Neutrophil (primary cell): Measurements from ENCODE around the gene DDRGK1.

Experiments used
- H3K27ac ChIP-seq: fragments of 200-600 bp; sonication (generic); 2 replicates; pipeline ENCODE4 v1.5.1; 2016; ENCODE audit warnings: mild to moderate bottlenecking, moderate library complexity
- H3K27me3 ChIP-seq: fragments of 200-600 bp; sonication (generic); 2 replicates; pipeline ENCODE4 v1.6.0; 2016; ENCODE audit warnings: mild to moderate bottlenecking
- H3K36me3 ChIP-seq: fragments of 200-600 bp; sonication (generic); 2 replicates; pipeline ENCODE4 v1.5.1; 2017
- H3K4me1 ChIP-seq, 2 experiments: fragments of 200-600 bp in 1 of 2; sonication (generic) in 1 of 2; 1 replicate in 1 of 2; 2 replicates in 1 of 2; pipeline versions ENCODE4 v1.5.1 to v1.6.1; 2013 to 2016; ENCODE audit warnings: low read depth in 1 of 2, low read length in 1 of 2, mild to moderate bottlenecking in 1 of 2, moderate library complexity in 1 of 2; ENCODE audit not compliant: control insufficient read depth in 1 of 2, insufficient read depth in 1 of 2
- H3K4me3 ChIP-seq, 2 experiments: fragments of 200-600 bp in 1 of 2; sonication (generic) in 1 of 2; 1 replicate in 1 of 2; 2 replicates in 1 of 2; pipeline ENCODE4 v1.5.1; 2013 to 2016; ENCODE audit warnings: low read depth in 1 of 2, low read length in 1 of 2, mild to moderate bottlenecking in 1 of 2, moderate library complexity in 1 of 2
- H3K9me3 ChIP-seq: fragments of 200-600 bp; sonication (generic); 2 replicates; pipeline ENCODE4 v1.5.1; 2016
- CTCF ChIP-seq: fragments of 200-600 bp; sonication (generic); IDR thresholded peaks from 2 replicates; pipeline ENCODE4 v1.5.1; 2016; ENCODE audit warnings: antibody characterized with exemption

DDRGK1 gene

GRCh38 chr20:3238616-3239025, 34.1 kb upstream of the DDRGK1 start:
- Histone ChIP-seq H3K9me3 (no peaks in the 10 kb centered on the region), H3K36me3 (no peaks in the 10 kb centered on the region), H3K4me1 (peaks cover 17 to 24% of the 10 kb centered on the region in 2 experiments), H3K4me3 (peak overlapping the region; percentile 53 to 69), H3K27me3 (peaks cover 99% of the 10 kb centered on the region), H3K27ac (no peak overlapping the region)
- TF ChIP-seq CTCF: no peak

- Histone ChIP-seq H3K27ac (no peak overlapping the region), H3K4me3 (peak overlapping the region; percentile 53 to 69), H3K27me3 (peaks cover 93% of the 10 kb centered on the region), H3K36me3 (no peaks in the 10 kb centered on the region), H3K9me3 (no peaks in the 10 kb centered on the region), H3K4me1 (peaks cover 17 to 24% of the 10 kb centered on the region in 2 experiments)
- TF ChIP-seq CTCF: no peak
These were observed 33.6 kb upstream of the DDRGK1 start for GRCh38 chr20:3237958-3238615.

- Histone ChIP-seq H3K27ac (no peak overlapping the region), H3K36me3 (no peaks in the 10 kb centered on the region), H3K4me3 (no peak overlapping the region), H3K4me1 (peaks cover 17 to 24% of the 10 kb centered on the region in 2 experiments), H3K27me3 (peaks cover 85% of the 10 kb centered on the region), H3K9me3 (no peaks in the 10 kb centered on the region)
- TF ChIP-seq CTCF: no peak
These were observed 32.8 kb upstream of the DDRGK1 start for GRCh38 chr20:3237011-3237957.

- no peaks in the 10 kb centered on the region for H3K36me3 ChIP-seq
- no peak overlapping the region for H3K27ac ChIP-seq
- H3K9me3 ChIP-seq: no peaks in the 10 kb centered on the region
- peaks cover 70% of the 10 kb centered on the region for H3K27me3 ChIP-seq
- no peak overlapping the region for H3K4me3 ChIP-seq
- H3K4me1 ChIP-seq: peaks cover 17 to 24% of the 10 kb centered on the region in 2 experiments
- no peak for TF ChIP-seq CTCF
These were observed 31.3 kb upstream of the DDRGK1 start for GRCh38 chr20:3235666-3236324.

GRCh38 chr20:3233991-3234498, 29.6 kb upstream of the DDRGK1 start:
- H3K27ac ChIP-seq: no peak overlapping the region
- H3K4me1 ChIP-seq: peaks cover 5 to 12% of the 10 kb centered on the region in 2 experiments
- H3K4me3 ChIP-seq: no peak overlapping the region
- H3K9me3 ChIP-seq: no peaks in the 10 kb centered on the region
- TF ChIP-seq CTCF: no peak
- H3K27me3 ChIP-seq: peaks cover 53% of the 10 kb centered on the region
- H3K36me3 ChIP-seq: no peaks in the 10 kb centered on the region
